ENCODE measurements around the gene TLCD1. TPM values are rescaled to one million over a fixed set of nuclear protein-coding genes. Genes with fewer than 3 reads are reported as not detected.
A peak's percentile ranks its signal among the peaks of the same experiment; 100 is the strongest.

The TLCD1 gene
- total and polyA plus RNA-seq, 2 donors (not counting 1 experiment from before 2014, with no cell fraction given): 0.49 to 3.1 TPM

DNA sequence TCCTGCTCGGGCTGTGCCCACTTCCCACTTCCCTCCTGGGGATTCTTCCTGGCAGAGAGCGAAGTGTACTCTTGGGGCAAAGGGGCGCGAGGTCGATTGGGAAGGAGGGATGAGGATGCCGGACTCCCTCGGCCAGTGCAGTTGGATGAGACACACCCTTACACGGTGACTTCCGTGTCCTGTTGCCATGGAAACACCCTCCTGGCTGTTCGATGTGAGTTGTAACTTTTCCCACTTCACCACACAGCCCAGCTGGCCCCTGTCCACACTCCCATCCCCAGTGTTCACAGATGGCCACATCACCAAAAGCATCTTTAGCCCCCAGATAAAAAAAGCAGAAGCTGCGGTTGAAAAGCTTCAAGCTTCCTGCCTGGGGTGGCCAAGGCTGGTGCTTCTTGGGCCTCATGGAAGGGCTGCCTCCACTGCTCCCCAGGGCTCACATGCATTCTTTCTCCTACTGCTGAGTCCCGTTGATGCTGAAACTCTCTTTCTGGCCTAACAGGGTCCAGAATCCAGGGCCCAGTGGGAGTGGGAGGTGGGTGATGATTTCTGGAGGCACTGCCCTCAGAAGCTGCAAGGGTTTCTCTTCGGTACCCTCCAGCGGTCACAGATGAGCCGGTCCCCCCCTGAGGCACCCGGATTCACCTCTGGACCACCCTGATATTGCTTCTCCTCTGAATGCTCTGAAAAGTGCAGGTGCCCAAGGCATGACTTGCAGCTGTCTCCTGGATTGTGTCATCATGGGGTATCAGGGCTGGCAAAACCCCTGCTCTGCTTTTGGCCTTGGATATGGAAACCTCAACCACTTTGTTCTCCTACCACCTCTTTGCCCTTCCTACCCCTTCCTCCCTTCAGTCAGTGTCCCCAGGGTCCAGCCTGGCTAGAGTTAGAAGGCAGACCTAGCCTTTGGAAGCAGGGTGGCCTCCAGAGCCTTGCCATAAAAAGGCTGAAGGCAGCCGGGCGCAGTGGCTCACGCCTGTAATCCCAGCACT is 15.6 kb upstream of the TLCD1 start:
- DNase-seq: peak; percentile 88
- ChIA-PET CTCF (interaction anchor here (0.5 to 18.9 kb wide), 4 partner anchors 10 to 22 kb away, joined by 3 to 1020 read pairs (median 18); partner anchors contain the start of genes NEK8, RPL23A and TLCD1), POLR2A (interaction anchor here (0.7 to 16.2 kb wide), 7 partner anchors 9 to 173 kb away, joined by 3 to 511 read pairs (median 6); partner anchors contain the start of genes NEK8, RPL23A and TLCD1)
- Mint-ChIP-seq H3K4me1 (peaks cover 69% of the 10 kb centered on the region), H3K27me3 (no peaks in the 10 kb centered on the region), H3K27ac (peak overlapping the region; percentile 95), H3K4me3 (peak overlapping the region; percentile 86), H3K9me3 (ENCODE audit: insufficient read depth) (no peaks in the 10 kb centered on the region)
- H3K9me3 ChIP-seq (ENCODE audit: control extremely low read depth in 1 of 3, control insufficient read depth in 2 of 3, insufficient read depth in 1 of 3, low read length in 2 of 3): peaks cover 0 to 27% (median 0%) of the 10 kb centered on the region in 3 donors
- peak; percentile 14 for ATAC-seq (ENCODE audit: low read depth)
- no peaks in the 10 kb centered on the region for H3K27me3 ChIP-seq (replicated peaks in 1 of 4; ENCODE audit: control extremely low read depth in 1 of 4, control insufficient read depth in 3 of 4, insufficient read depth in 4 of 4, low read length in 3 of 4)
- H3K4me3 ChIP-seq (ENCODE audit: control extremely low read depth in 1 of 5, extremely low read depth in 1 of 5, insufficient read depth in 1 of 5, low read depth in 2 of 5, low read length in 4 of 5): peak overlapping the region in 3 of 5 experiments; percentile 16 to 38 (median 35)
- peaks cover 26% of the 10 kb centered on the region for H4K20me1 ChIP-seq (ENCODE audit: control insufficient read depth, insufficient read depth, low read length, poor library complexity, severe bottlenecking)
- peaks cover 81 to 88% of the 10 kb centered on the region in 2 donors for H3K4me1 ChIP-seq (ENCODE audit: control insufficient read depth in 2 of 2, insufficient read depth in 2 of 2, low read length in 2 of 2)
- no peak overlapping the region for H2AFZ ChIP-seq (ENCODE audit: insufficient read depth, low read depth, low read length, poor library complexity, severe bottlenecking)
- 10% methylated on average over 10 of the region's 19 CpGs for WGBS (ENCODE audit: insufficient coverage)
- peak overlapping the region; percentile 88 for H3K4me2 ChIP-seq (replicated peaks; ENCODE audit: low read depth, low read length, poor library complexity, severe bottlenecking)
- peaks cover 50% of the 10 kb centered on the region for H3K79me2 ChIP-seq (ENCODE audit: control insufficient read depth, insufficient read depth, low read length)
- H3K36me3 ChIP-seq (replicated peaks in 1 of 2; ENCODE audit: control extremely low read depth in 1 of 2, control insufficient read depth in 1 of 2, extremely low read depth in 1 of 2, insufficient read depth in 2 of 2, low read length in 1 of 2): peaks cover 0 to 9% of the 10 kb centered on the region in 2 experiments
- H3K9ac ChIP-seq (ENCODE audit: low read length): peak overlapping the region; percentile 36
- no peak for TF ChIP-seq CTCF (IDR thresholded peaks at IDR 0.05)
- H3K27ac ChIP-seq (ENCODE audit: low read length in 2 of 2): peak overlapping the region; percentile 86 to 100
- intact Hi-C loops (cut with micrococcal nuclease): no loop called here
